Activated CD4-positive, alpha-beta T cell treated with anti-CD3 and anti-CD28 coated beads, Interleukin-2, amount 50 U/mL, for 24 hours (primary cell): Measurements from ENCODE around the gene PARP11.

Source experiments
- DNase-seq, 2 donors: peaks; one replicate each; pipeline ENCODE4 v3.0.0-alpha.2; 2020; ENCODE audit warnings: low read depth in 1 of 2, low spot score in 1 of 2

Gene PARP11

GRCh38 chr12:3827301-3828000 lies 45.7 kb downstream of the PARP11 start:
- no peak for DNase-seq

- no peak for DNase-seq
These were observed 51.8 kb downstream of the PARP11 start for GRCh38 chr12:3821441-3821840.

- no peak for DNase-seq
These were observed 53.1 kb downstream of the PARP11 start for GRCh38 chr12:3820122-3820521.

- DNase-seq: no peak
These were observed 56.9 kb downstream of the PARP11 start for GRCh38 chr12:3816266-3816665.

GRCh38 chr12:3815094-3815766 lies 58.0 kb downstream of the PARP11 start:
- no peak for DNase-seq

- no peak for DNase-seq
These were observed 62.7 kb downstream of the PARP11 start for GRCh38 chr12:3810540-3810939.

- DNase-seq: no peak
These were observed 63.2 kb downstream of the PARP11 start for GRCh38 chr12:3810016-3810370.

GRCh38 chr12:3809357-3810015 lies 63.7 kb downstream of the PARP11 start:
- DNase-seq: no peak

- DNase-seq: no peak
These were observed 68.1 kb downstream of the PARP11 start for GRCh38 chr12:3805077-3805476.

GRCh38 chr12:3803865-3804472 lies 69.2 kb downstream of the PARP11 start:
- DNase-seq: peak; percentile 33 to 71

GRCh38 chr12:3802721-3803120 lies 70.5 kb downstream of the PARP11 start:
- no peak for DNase-seq

- no peak for DNase-seq
These were observed 75.6 kb downstream of the PARP11 start for GRCh38 chr12:3797531-3798048.

- no peak for DNase-seq
These were observed 77.6 kb downstream of the PARP11 start for GRCh38 chr12:3795492-3796133.

- DNase-seq: no peak
These were observed 78.1 kb downstream of the PARP11 start for GRCh38 chr12:3795066-3795465.

- DNase-seq: no peak
These were observed 80.4 kb downstream of the PARP11 start for GRCh38 chr12:3792623-3793288.

GRCh38 chr12:3791256-3791874 lies 81.8 kb downstream of the PARP11 start:
- DNase-seq: no peak

GRCh38 chr12:3790642-3791041 lies 82.6 kb downstream of the PARP11 start:
- DNase-seq: no peak

- no peak for DNase-seq
These were observed 83.4 kb downstream of the PARP11 start for GRCh38 chr12:3789838-3790237.

- no peak for DNase-seq
These were observed 95.9 kb downstream of the PARP11 start for GRCh38 chr12:3777206-3777809.
